GM06990 (cell line): Measurements from ENCODE around the gene MAGEB16.

Source experiments
- DNase-seq: peaks from one replicate; pipeline ENCODE4 v3.0.0-alpha.2; 2011; ENCODE audit not compliant: insufficient read length; ENCODE audit errors: extremely low read depth
- H3K27me3 ChIP-seq: replicated peaks from 2 replicates; pipeline ENCODE4 v1.6.0; 2011; ENCODE audit warnings: low read length; ENCODE audit not compliant: control insufficient read depth, insufficient read depth
- H3K36me3 ChIP-seq: 2 replicates; pipeline ENCODE4 v1.5.1; 2011; ENCODE audit warnings: low read length; ENCODE audit not compliant: control insufficient read depth, insufficient read depth
- H3K4me3 ChIP-seq: replicated peaks from 2 replicates; pipeline ENCODE4 v1.5.1; 2011; ENCODE audit warnings: low read depth, mild to moderate bottlenecking, control low read depth, low read length
- TF ChIP-seq, protein P1 (sequence below): IDR thresholded peaks from 2 replicates; pipeline ENCODE4 v1.5.1; 2011; ENCODE audit warnings: low read length, control low read depth, mild to moderate bottlenecking, inconsistent platforms; ENCODE audit not compliant: insufficient read depth, poor library complexity, severe bottlenecking

Gene MAGEB16

DNA sequence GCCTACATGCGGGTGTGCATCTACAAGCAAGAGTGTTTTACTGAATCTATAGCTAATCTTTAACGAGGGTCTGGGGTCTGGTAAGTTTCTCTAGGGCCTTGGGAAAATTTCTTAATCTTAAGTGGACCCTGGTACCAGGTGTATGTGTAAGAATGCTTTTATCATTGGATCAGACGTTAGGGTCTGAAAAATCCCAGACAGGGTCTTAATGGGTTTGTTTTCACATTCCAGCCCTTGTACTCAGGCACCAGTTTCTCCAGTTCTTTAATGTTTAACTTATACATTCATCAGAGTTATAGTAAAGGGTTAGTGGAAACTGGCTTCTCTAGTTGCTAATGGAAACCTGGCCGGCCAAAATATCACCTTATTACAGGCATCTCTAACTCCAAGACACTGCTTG is 11.6 kb downstream of the MAGEB16 start:
- Histone ChIP-seq H3K4me3 (no peak overlapping the region), H3K27me3 (no peaks in the 10 kb centered on the region), H3K36me3 (no peaks in the 10 kb centered on the region)
- TF ChIP-seq, protein P1, sequence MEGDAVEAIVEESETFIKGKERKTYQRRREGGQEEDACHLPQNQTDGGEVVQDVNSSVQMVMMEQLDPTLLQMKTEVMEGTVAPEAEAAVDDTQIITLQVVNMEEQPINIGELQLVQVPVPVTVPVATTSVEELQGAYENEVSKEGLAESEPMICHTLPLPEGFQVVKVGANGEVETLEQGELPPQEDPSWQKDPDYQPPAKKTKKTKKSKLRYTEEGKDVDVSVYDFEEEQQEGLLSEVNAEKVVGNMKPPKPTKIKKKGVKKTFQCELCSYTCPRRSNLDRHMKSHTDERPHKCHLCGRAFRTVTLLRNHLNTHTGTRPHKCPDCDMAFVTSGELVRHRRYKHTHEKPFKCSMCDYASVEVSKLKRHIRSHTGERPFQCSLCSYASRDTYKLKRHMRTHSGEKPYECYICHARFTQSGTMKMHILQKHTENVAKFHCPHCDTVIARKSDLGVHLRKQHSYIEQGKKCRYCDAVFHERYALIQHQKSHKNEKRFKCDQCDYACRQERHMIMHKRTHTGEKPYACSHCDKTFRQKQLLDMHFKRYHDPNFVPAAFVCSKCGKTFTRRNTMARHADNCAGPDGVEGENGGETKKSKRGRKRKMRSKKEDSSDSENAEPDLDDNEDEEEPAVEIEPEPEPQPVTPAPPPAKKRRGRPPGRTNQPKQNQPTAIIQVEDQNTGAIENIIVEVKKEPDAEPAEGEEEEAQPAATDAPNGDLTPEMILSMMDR: no peak
- no peak for DNase-seq

- Histone ChIP-seq H3K4me3 (no peak overlapping the region), H3K27me3 (no peaks in the 10 kb centered on the region), H3K36me3 (no peaks in the 10 kb centered on the region)
- DNase-seq: no peak
- TF ChIP-seq, protein P1: no peak
Observed at GRCh38 chrX:35819241-35819640, 21.1 kb downstream of the MAGEB16 start.

- no peak for DNase-seq
- Histone ChIP-seq H3K4me3 (no peak overlapping the region), H3K36me3 (no peaks in the 10 kb centered on the region), H3K27me3 (no peaks in the 10 kb centered on the region)
- TF ChIP-seq, protein P1: no peak
Observed at GRCh38 chrX:35826503-35826902, 28.4 kb downstream of the MAGEB16 start.

- Histone ChIP-seq H3K36me3 (no peaks in the 10 kb centered on the region), H3K4me3 (no peak overlapping the region), H3K27me3 (no peaks in the 10 kb centered on the region)
- TF ChIP-seq, protein P1: no peak
- no peak for DNase-seq
Observed at GRCh38 chrX:35829501-35829900, 31.4 kb downstream of the MAGEB16 start.

- DNase-seq: no peak
- no peaks in the 10 kb centered on the region for H3K36me3 ChIP-seq
- no peak overlapping the region for H3K4me3 ChIP-seq
- TF ChIP-seq, protein P1: no peak
- no peaks in the 10 kb centered on the region for H3K27me3 ChIP-seq
Observed at GRCh38 chrX:35841872-35842271, 43.7 kb downstream of the MAGEB16 start.

DNA sequence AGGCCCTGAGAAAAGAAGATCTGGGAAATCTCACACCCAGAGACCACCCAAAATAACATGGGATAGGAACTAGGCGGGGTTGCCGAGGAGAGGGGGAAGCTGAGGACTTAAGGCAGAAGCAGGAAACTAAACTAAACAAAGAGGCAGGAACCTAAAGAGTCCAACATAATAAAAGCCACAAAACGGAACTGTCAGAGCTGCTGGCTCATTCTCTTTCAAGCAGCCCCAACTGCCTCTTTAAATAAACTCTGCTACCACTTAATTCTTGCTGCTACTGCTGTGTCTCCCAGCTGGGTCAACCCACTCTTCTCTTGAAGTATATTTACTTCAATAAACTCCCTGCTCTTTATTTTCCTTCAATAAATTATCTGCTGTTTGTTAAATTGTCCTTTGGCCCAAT is 44.5 kb downstream of the MAGEB16 start:
- H3K27me3 ChIP-seq: no peaks in the 10 kb centered on the region
- H3K36me3 ChIP-seq: no peaks in the 10 kb centered on the region
- H3K4me3 ChIP-seq: no peak overlapping the region
- no peak for DNase-seq
- TF ChIP-seq, protein P1: no peak
